Cardiac fibroblast (primary cell): ENCODE measurements around the gene COPG2.

Experiments used
- DNase-seq, 2 donors: peaks; one replicate each; pipeline versions ENCODE4 v3.0.0 to v3.0.0-alpha.2; 2010; ENCODE audit warnings: low read depth in 2 of 2
- H3K4me3 ChIP-seq, 2 donors: replicated peaks in 1 of 2; 1 replicate in 1 of 2; 2 replicates in 1 of 2; pipeline ENCODE4 v1.5.1; 2011; ENCODE audit warnings: low read depth in 2 of 2, low read length in 2 of 2, mild to moderate bottlenecking in 2 of 2, moderate library complexity in 1 of 2
- CTCF ChIP-seq: IDR thresholded peaks from one replicate; pipeline ENCODE4 v1.5.1; 2011; ENCODE audit warnings: low read depth, mild to moderate bottlenecking, low read length, inconsistent platforms

Gene COPG2

DNA sequence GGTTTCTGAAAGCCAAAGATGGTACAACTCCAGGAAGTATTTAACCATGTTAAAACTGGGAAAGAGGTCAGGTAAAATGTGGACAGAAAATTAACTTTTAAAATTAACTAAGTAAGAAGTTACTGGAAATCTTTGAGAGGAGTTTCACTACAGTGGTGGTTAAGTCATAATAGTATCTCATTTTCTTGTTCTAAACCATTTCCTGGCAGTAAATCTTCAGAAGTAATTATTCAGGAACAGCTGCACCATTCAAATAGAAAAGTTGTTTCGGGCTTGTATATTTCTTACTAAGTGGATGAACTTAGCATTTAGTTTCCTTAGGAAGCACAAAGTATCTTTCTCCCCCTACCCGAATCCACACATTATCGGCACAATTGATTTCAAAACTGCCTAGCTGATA lies 27.1 kb downstream of the COPG2 start:
- no peak overlapping the region for H3K4me3 ChIP-seq
- no peak for DNase-seq
- TF ChIP-seq CTCF = no peak

DNA sequence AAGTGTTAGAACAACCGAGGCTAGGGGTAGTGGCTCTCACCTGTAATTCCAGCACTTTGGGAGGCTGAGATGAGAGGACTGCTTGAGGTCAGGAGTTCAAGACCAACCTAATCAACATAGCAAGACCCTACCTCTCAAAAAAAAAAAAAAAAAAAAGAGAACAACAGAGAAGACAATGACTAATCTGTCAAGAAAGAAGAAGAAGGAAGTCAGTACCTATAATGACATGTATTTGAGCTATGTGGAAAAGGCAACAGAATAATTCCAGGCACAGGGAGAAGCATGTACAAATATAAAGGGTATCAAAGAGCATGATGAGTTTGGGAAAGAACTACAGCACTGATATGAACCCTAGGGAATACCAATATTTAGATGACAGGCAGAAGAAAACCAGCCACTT lies 27.5 kb downstream of the COPG2 start:
- DNase-seq = no peak
- no peak overlapping the region for H3K4me3 ChIP-seq
- TF ChIP-seq CTCF = no peak

GRCh38 chr7:130639388-130639787 lies 29.2 kb downstream of the COPG2 start:
- DNase-seq = no peak
- no peak overlapping the region for H3K4me3 ChIP-seq
- no peak for TF ChIP-seq CTCF

- DNase-seq = peak; percentile 29 to 64
These were observed 36.4 kb downstream of the COPG2 start for GRCh38 chr7:130632111-130632510.

DNA sequence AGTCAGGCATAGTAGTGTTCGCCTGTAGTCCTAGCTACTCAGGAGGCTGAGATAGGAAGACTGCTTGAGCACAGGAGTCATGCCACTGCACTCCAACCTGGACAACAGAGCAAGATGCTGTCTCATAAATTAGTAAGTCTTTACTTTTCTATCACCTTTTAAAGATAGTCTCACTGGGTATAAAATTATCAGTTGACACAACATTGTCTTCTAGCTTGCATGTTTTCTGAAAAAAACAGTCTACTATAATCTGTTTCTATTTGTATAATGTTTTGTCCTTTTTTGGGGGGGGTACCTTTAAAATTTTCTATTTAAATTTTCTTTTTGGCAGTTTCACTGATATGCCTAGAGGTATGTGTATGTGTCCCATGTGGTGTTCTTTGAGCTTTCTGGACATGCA lies 39.6 kb downstream of the COPG2 start:
- TF ChIP-seq CTCF = no peak
- no peak for DNase-seq
- no peak overlapping the region for H3K4me3 ChIP-seq

More at GRCh38 chr7:130632111-130632510, 36.4 kb downstream of the COPG2 start:
- TF ChIP-seq CTCF = no peak
- H3K4me3 ChIP-seq = no peak overlapping the region

- DNase-seq = no peak
- no peak for TF ChIP-seq CTCF
- H3K4me3 ChIP-seq = no peak overlapping the region
These were observed 40.8 kb downstream of the COPG2 start for GRCh38 chr7:130627775-130628174.

DNA sequence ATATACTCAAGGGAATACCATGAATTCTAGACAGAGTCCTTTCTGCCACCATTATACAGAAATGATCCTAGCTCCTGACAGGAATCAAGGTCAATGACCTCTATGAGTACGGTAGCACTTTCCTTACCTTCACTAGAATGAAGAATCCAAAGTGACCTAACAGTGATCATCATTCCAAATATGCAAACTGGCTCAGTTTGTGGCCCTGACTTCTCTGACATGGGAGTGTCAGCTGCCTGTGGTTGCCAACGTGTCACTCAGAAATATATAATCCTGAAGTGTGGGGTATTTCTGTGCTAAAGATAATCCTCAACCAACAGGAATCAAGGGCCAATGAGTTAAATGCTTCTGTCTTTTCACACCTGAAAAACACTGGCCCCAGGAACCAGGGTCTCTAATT lies 45.7 kb downstream of the COPG2 start:
- DNase-seq = no peak
- TF ChIP-seq CTCF = no peak
- no peak overlapping the region for H3K4me3 ChIP-seq
